HG03039 (cell line): ENCODE results near the gene ZNF787.

Source experiments
- ATAC-seq: cut with Tn5 transposase; IDR thresholded peaks from one replicate; pipeline ENCODE4 v1.9.1; 2021; ENCODE audit warnings: mild to moderate bottlenecking, moderate library complexity; ENCODE audit not compliant: unreplicated experiment

Gene ZNF787

DNA sequence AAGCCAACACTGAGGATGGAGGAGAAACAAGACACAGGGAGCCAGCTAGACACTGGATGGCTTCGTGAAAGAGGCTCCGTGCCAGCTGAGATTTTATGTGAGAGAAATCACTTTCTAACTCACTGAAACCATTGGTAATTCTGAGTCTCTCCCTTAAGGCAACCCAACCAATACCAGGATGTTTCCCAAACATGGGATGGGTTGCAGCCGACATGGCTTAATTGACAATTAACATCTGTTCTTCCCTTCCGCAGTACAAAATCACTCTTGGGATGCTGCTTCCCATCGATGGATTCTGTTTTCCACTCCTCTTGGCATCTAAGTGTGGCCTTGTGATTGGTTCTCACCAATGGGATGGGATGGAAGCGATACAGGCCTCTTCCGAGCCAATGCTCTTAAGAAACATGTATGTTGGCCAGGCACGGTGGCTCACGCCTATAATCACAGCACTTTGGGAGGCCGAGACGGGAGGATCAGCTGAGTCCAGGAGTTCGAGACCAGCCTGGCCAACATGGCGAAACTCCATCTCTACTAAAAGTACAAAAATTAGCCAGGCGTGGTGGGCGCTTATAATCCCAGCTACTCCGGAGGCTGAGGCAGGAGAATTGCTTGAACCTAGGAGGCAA, 2.3 kb upstream of the ZNF787 start:
- no peak for ATAC-seq

DNA sequence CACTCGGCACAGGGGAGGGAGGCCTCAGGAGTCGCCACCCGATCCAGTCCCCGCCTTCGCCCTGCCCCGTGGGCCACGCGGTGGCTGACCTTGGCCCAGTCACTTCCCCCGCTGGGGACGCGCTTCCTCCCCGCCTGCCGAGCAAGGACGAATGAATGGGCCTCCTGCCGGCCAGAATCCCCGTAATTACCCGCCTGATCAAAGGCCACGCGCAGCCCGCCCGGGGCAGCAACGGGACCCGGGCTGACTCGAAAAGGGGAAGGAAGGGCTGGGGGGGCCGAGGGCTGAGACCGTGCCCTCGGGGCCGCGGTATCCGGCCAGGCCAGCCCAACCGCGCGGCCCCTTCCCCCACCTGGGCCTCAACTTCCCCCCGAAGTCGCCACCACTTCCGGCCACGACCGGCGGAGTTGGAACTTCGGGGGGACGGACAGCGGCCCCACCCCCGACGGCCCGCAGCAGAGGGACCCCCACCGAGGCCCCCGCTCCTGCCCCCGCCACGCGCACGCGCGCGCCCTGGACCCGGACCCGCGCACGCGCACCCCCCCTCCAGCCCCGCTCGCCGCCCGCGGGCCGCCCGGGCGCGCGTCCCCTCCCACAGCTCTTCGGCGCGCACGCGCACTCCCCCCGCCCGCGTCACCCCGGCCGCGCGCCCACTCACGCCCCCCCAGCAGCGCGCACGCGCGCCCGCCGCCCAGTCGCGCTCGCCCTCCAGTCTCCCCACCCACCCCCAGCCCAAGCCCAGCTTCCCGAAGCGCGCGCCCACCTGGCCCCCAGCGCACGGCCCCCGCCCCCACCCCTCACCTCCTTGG, 520 bp downstream of the ZNF787 start:
- peak; percentile 24 for ATAC-seq

DNA sequence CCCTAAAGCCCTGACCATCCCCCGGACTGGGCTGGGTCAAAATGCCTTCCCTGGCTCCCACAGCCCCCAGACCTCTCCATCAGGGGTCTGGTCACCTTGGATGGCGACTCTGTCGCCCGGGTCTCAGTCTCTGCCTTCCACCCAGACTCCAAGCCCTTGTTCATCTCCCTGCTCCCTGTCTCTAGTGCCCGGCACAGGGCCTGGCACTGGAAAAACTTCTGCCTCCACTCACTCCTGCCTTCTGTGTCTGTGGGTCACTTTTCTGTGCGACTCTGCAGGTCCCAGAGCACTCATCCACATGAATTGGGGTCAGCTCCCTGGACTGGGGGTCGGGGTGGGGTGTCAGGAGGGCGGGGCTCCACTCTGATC, 1.1 kb downstream of the ZNF787 start:
- no peak for ATAC-seq

DNA sequence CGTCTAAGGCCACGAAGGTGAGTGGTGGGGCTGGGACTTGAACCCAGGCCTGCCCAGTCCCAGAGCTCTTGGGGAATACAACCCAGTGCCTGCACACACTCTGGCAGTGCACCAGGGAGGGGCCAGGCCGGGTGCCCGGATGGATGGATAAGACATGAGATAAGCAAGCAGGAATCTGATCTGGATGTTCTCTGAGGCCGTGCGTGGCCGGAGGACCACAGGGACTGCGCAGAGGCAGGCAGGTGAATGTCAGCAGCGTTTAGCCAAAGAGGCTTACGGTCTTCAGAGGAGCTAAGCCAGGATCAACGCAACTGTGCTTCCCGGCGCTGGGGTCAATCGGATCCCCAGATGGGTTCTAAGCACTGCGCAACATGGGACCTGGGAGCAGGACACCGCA, 1.5 kb downstream of the ZNF787 start:
- ATAC-seq = no peak

DNA sequence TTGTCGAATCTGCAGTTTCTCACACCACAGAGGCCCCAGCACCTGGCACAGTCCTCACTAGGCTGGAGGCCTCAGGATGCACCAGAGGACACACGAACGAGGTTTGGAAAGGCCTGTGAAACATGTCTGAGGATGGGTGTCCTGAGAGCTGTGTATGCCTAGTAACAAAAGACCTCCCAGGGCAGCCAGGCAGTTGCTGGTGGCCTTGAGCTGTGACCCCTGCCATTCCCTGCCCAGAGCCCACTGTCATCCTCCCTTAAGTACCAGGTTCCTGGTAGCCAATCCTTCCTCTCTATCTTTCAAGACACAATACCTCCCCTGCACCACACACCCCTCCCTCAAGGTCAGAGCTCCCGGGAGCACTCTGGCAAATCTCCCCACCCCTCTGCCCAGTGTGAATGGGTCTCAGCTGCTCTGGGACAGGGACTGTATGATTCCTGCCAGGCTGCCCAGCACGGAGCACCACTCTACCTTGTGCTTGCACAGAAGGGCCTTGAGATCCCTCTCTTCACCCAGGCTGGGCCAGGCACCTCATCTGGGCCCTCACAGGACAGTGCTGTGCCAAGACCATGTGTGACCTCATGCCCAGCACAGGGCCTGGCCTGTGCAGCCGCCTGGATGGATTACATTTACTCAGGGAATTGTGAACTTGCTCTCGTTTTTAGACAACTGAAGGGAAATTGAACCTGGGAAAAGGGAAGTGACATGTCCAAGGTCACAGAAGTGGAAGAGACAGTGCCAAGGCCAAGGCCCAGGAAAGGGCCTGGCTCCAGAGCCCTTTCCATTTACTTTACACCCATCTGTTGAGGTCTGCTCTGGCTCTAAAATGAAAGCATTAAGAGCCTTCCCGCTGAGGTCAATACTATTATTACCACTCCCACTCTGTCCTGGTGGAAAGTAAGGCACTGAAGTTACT, 2.2 kb downstream of the ZNF787 start:
- ATAC-seq = no peak

DNA sequence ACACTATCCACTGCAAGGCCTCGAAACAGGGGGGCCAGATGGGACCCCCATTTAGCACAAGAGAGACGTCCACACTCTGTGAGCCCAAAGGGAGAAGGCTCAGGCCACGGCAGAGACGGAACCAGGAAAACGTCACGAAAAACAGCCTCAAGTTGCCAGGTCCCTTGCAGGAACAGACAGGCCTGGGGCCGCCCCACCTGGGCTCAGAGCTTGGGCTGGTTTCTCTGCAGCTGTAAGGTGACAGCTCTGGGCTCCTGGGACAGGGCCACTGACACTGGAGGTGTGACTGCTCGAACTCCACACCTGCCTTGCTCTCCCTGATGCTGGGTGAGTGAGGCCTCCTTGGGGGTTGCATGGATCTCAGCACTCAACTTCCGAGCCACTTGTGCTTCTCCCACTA, 3.2 kb downstream of the ZNF787 start:
- ATAC-seq = no peak

DNA sequence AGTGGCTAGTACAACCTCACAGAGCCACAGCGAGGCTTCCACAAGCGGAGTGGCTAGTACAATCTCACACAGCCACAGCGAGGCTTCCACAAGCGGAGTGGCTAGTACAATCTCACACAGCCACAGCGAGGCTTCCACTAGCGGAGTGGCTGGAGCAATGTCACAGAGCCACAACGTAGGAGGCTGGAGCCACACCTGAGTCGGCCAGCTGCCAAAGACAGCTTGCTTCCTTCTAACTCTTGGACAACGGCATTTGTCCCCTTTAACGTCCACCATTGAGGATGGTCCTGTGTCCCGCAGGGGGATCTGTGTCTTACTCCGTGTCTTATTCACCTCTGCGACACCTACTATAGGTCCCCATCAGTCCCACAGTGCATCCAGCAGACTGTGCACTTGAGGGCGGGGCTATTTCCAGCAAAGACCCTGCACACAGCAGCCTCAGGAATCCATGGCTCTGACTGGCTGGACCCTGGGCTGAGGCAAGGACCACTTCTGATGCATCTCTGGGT, 3.7 kb downstream of the ZNF787 start:
- ATAC-seq = no peak

DNA sequence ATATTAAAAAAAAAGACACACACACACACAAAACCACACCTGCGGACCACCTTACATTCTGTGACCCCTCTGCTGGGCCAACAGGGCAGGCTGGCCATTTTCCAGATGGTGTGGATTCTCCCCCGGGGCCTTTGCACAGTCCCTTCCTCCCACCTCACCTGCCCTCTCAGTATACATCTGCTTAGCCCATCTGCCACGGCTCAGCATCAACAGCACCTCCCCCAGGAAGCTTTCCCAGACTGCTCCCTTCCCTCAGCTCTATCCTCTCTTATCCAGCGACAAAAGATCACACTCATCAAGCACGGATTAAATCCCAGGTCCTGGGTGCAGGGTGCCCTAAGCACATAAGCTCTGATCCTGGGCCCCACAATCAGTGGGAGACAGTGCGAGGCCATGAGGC, 4.5 kb downstream of the ZNF787 start:
- no peak for ATAC-seq

DNA sequence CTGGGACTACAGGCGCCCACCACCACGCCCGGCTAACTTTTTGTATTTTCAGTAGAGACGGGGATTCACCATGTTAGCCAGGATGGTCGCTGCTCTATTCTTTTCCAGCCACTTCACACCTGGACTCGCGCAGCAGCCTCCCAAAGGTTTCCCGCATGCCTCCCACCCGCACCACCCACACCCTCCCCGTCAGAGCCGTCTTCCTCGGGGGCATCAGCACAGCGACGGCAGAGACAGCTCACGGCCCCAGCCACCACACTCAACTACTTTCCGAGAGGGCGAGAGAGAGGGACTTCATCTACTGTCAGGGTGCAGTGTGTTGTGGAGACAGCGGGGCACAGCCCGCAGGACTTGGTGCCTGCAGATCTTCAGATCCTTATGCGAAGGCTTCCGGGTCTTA, 5.6 kb downstream of the ZNF787 start:
- no peak for ATAC-seq

DNA sequence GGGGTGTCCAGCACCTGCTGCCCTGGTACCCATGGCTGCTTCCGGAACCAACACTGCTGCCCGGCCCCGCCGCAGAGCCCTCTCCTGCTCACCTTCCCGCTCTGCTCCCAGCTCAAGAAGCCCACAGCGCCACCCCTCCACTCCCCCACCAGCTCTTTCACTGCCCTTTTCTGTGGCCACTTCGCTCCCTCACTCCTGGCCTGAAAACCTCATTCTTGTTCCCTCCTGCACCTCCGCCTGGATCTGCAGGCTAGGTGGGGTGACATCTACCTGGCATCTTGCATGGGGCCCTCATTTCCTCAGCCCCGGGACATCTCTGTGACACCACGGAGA, 6.4 kb downstream of the ZNF787 start:
- ATAC-seq = no peak

DNA sequence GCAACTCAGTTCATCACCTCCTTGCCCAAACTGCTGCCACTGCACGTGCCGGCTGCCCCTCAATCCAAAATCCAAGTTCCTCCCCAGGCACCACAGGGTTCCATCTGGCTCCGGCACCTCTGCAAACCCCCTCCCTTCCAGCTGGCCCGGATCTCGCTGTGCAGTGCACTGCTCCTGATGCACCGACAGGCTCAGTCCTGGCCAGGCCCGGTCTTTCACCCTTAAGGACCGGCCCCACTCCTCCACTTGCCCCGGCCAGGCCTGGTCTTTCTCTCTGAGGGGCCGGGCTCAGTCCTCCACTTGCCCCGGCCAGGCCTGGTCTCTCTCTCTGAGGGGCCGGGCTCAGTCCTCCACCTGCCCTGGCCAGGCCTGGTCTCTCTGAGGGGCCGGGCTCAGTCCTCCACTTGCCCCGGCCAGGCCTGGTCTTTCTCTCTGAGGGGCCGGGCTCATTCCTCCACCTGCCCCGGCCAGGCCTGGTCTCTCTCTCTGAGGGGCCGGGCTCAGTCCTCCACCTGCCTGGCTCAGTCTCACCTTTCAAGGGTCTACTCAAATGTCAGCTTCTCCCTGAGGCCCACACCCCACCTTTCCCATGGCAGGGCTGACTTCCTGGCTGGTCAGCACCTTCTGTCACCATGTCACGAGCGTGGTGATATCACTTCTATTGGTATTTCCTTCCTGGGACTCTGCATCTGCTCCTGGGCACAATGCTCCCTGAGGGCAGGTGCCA, 6.9 kb downstream of the ZNF787 start:
- ATAC-seq = no peak

DNA sequence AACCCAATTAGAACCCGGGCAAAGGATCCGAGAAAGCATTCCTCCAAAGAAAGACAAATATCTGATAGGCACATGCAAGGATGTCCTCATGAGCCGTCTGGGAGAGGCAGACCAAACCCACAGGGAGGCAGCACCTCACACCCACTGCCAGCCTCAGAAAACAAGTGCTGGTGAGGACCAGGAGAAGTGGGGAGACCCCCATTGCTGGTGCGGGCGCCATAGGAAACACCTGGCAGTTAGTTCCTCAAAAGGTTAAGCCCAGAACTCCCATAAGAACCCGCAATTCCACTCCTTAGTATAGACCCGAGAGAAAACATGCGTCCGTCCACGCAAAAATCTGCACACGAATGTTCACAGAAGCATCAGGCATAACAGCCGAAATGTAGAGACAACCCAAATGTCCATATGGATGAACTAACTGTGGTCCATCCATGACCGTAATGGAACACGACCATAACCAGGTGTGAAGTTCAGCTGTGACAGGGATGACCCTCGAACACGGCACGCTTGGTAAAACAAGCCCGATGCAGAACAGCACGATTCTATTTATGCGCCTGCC, 7.9 kb downstream of the ZNF787 start:
- ATAC-seq = no peak

DNA sequence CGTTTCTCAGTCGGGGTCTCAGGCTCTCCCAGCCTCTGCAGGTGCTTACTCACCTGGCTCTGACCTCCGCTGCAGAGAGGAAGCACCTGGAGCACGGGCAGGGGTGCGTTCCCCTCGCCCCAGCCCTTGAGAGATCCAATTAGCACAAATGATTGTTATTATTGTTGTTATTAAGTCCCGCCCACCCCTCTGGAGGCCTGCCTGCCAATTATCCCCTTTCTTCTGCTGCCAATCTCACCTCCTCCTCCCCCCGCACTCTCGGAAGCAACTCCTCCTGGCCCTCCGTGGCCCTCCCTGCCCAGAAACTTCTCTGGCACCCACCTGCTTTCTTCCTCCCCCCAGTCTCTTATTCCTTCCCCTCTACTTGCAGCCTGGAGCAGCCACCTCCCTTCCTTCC, 8.8 kb downstream of the ZNF787 start:
- no peak for ATAC-seq

DNA sequence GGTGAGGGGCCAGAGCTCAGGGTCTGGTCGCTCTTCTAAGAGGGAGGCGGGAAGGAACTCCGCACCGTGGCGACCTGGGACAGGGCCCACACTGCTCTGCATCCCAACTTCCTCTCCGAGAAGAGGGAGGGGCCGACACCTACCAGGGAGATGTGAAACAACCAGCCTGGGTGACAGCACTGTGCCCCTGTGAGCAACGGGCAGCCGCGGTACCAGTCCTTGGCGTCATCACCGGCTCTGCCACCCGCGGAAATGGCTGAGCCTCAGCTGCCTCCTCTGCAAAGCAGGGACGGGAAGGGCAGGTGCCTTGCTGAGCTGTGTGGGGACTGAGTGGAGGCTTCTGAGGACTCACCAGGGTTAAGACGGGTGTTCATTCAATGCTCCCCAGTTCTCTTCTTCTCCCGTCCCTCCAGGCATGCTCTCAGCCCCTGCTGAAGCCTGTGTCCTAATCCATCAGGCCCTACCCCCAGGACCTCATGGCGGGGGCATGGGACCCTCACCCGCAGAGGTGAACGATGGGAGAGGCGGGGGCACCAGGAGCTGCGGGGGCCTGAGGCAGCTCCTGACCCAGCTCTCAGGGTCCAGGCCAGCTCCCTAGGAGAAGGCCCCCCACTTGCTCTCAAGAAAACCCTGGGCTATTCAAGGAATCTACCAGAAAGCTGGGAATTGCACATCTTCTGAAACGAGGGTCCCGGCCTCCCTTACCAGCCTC, 9.3 kb downstream of the ZNF787 start:
- no peak for ATAC-seq

DNA sequence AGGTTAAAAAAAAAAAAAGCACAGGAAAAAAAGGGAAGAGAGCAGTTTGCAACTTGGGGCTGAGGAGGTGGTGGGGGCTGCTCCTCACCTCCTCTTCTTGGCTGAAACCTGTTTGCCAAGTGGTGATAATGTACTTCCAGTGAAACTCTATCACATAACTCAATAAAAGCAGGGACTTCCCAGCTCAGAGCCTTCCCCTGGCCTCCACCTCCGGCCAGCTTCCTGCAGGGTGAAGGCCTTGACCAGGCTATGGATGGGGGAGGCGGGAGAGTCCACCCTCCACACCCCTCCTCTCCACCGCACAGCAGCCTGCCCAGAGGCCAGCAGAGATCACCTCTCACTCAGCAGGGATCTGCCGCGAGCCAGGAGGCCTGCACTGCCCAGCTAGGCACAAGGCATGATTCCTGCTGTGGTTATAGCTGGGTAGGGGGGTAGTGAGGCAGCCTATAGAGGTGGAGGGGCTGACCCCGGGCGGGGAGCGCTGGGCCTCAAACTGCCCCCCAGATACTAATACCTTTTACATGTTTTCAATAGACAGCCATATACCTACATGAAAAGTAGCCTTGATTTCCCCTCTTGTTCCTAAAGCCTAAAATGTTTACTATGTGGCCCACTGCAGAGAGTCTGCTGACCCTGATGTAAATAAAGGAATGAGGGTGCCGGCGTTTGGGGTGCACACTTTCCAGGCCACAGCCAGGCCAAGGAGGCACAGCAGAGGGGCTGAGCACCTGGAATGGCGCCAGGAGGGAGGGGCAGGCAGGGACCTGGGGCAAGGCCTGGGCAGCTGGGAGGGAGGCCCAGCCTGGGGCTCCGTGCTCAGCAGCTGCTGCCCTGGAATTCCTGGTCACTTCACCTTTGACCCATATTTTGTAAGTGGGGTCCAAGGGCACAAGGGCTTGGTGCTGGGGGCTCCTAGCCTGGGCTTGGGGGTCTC, 10.3 kb downstream of the ZNF787 start:
- no peak for ATAC-seq

DNA sequence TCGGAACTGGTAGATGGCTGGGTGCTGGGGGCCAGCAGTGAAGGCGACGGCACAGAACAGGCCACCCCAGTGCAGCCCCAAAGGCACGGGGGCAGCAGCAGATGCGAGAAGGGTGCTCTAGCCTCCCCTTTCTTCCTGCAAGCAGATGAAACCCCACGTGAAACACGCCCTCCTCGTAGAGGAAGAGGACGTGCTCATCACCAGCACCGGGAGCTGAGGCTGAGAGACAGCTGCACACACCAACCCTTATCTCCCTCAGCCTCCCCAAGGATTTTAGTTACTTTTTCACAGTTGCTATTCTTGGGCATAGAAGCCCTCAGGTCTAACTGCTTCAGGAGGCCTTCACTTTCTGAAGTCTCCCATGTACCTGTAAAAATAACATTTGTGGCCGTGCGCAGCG, 11.9 kb downstream of the ZNF787 start:
- ATAC-seq = no peak

DNA sequence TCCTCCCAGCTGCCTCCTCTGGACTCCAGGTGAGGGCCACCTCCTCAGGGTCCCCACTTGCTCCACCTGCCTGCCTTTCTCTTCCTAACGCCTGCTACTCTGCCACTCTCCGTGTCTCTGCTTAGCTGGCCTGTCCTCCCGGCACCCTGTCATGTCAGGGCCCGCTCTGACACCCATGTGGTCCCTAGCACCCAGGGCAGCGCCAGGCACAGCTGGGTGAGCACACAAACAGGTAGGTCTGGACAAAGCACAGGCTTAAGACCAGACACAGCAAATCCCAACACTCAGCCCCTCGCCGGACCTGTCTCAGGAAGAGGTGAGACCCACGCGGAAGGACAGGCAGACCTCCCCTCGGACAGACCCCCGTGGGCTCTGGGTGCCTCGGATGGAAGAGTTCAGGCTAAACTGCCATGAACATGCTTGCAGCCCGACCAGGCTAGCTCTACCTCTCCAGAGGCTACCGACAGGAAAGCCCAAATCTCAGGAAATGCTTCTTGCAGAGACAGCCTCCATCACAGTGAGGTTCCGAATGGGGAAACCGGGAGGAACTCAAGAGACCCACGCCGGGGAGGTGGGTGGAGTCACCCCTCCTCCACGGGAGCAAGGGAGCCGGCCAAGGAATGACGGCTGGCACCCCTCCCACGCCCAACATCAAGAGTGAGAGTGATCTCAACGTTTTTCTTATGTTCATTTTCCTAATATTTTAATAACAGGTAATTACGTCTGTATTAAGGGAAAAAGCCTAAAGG, 12.5 kb downstream of the ZNF787 start:
- ATAC-seq = no peak

DNA sequence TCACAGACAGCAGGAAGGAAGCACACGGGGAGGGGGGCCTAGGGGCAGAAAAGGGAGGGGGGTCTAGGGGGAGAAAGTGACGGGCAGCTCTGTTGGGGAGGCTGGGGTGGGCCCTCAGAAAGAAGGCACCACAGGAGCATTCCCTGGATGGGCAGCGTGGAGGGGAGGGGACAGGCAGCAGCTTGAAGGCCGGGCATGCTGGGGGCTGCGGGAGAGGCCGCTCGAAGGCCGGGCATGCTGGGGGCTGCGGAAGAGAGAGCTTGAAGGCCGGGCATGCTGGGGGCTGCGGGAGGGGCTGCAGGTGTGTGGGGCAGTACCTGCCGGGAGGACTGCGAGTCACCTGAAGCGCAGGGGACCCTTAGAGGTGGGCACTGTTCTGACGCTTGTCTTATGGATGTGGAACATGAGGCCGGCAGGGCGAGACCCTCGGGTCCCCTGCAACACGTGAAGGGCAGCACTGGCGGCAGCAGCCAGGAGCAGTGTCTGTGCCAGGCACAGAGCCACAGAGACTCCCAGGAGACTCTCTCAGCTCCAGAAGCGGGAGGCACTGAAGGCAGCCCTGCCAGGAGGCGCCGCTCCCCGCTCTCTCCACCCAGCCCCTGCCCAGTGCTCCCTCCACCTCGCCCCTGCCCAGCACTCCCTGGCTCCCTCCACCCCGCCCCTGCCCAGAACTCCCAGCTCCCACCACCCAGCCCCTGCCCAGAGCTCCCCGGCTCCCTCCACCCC, 13.3 kb downstream of the ZNF787 start:
- ATAC-seq = no peak
